GM06990 (cell line): ENCODE results near the gene TMEM59L.

Experiments used
- DNase-seq: peaks from one replicate; pipeline ENCODE4 v3.0.0-alpha.2; 2011; ENCODE audit not compliant: insufficient read length; ENCODE audit errors: extremely low read depth
- H3K27me3 ChIP-seq: replicated peaks from 2 replicates; pipeline ENCODE4 v1.6.0; 2011; ENCODE audit warnings: low read length; ENCODE audit not compliant: control insufficient read depth, insufficient read depth
- H3K36me3 ChIP-seq: 2 replicates; pipeline ENCODE4 v1.5.1; 2011; ENCODE audit warnings: low read length; ENCODE audit not compliant: control insufficient read depth, insufficient read depth
- H3K4me3 ChIP-seq: replicated peaks from 2 replicates; pipeline ENCODE4 v1.5.1; 2011; ENCODE audit warnings: low read depth, mild to moderate bottlenecking, control low read depth, low read length
- CTCF ChIP-seq: IDR thresholded peaks from 2 replicates; pipeline ENCODE4 v1.5.1; 2011; ENCODE audit warnings: low read length, control low read depth, mild to moderate bottlenecking, inconsistent platforms; ENCODE audit not compliant: insufficient read depth, poor library complexity, severe bottlenecking

The TMEM59L gene

GRCh38 chr19:18669883-18670282 is 57.2 kb downstream of the TMEM59L start:
- Histone ChIP-seq H3K27me3 (no peaks in the 10 kb centered on the region), H3K36me3 (peaks cover 14% of the 10 kb centered on the region), H3K4me3 (no peak overlapping the region)
- TF ChIP-seq CTCF = no peak
- DNase-seq = no peak

GRCh38 chr19:18670312-18670711 is 57.6 kb downstream of the TMEM59L start:
- peaks cover 14% of the 10 kb centered on the region for H3K36me3 ChIP-seq
- TF ChIP-seq CTCF = no peak

More at GRCh38 chr19:18670312-18670711, 57.6 kb downstream of the TMEM59L start:
- no peak for DNase-seq
- Histone ChIP-seq H3K4me3 (no peak overlapping the region), H3K27me3 (no peaks in the 10 kb centered on the region)
